PC-9 (cell line): Measurements from ENCODE around the gene POLR3C. TPM values are rescaled to one million over a fixed set of nuclear protein-coding genes. Genes with fewer than 3 reads are reported as not detected.

ENCODE experiments used
- BruUV-seq: library from RNA; stranded (reverse); fragments of 400-500 nt; replicated peaks from 2 replicates; lab custom pipeline; 2021; lab: Mats Ljungman, UMichigan
- CTCF ChIA-PET: fragments of 300-600 bp; sonication (Branson Sonifier 250); formaldehyde crosslinking; loops from one replicate; lab custom pipeline; 2022; ENCODE audit warnings: antibody characterized with exemption; lab: Charles Lee
- POLR2A ChIA-PET: fragments of 300-600 bp; sonication (Branson Sonifier 250); formaldehyde crosslinking; loops from one replicate; lab custom pipeline; 2022; ENCODE audit warnings: antibody characterized with exemption; ENCODE audit not compliant: unreplicated experiment; lab: Charles Lee
- DNase-seq, 2 experiments: peaks; one replicate each; pipeline versions ENCODE4 v3.0.0 to v3.0.0-alpha.2; 2015 to 2022; ENCODE audit warnings: mixed read lengths in 1 of 2
- H2AFZ ChIP-seq: fragments of 200-600 bp; sonication (generic); 2 replicates; pipeline ENCODE4 v1.8.1; 2017; ENCODE audit warnings: antibody characterized with exemption
- H3F3A ChIP-seq: fragments of 200-600 bp; sonication (generic); 2 replicates; pipeline ENCODE4 v1.8.1; 2017; ENCODE audit warnings: antibody characterized with exemption, mild to moderate bottlenecking, low read depth; ENCODE audit not compliant: insufficient read depth
- H3K27ac ChIP-seq: fragments of 200-600 bp; sonication (generic); 2 replicates; pipeline ENCODE4 v1.6.1; 2016; ENCODE audit warnings: mixed run types
- H3K27me3 ChIP-seq: fragments of 200-600 bp; sonication (generic); 2 replicates; pipeline ENCODE4 v1.6.1; 2016; ENCODE audit warnings: low read depth, mixed run types; ENCODE audit not compliant: insufficient read depth
- H3K36me3 ChIP-seq: fragments of 200-600 bp; sonication (generic); 2 replicates; pipeline ENCODE4 v1.6.1; 2016; ENCODE audit warnings: low read depth, mixed run types
- H3K4me1 ChIP-seq: fragments of 200-600 bp; sonication (generic); replicated peaks from 2 replicates; pipeline ENCODE4 v1.6.1; 2016; ENCODE audit warnings: mixed run types; ENCODE audit not compliant: insufficient read depth
- H3K4me2 ChIP-seq: fragments of 200-600 bp; sonication (generic); 2 replicates; pipeline ENCODE4 v1.6.1; 2017; ENCODE audit warnings: mixed run types
- H3K4me3 ChIP-seq: fragments of 200-600 bp; sonication (generic); 2 replicates; pipeline ENCODE4 v1.6.1; 2016; ENCODE audit warnings: mixed run types
- H3K79me2 ChIP-seq: fragments of 200-600 bp; sonication (generic); 2 replicates; pipeline ENCODE4 v1.6.1; 2017; ENCODE audit warnings: low read depth, mixed run types
- H3K9me2 ChIP-seq: fragments of 200-600 bp; sonication (generic); 2 replicates; pipeline ENCODE4 v1.8.1; 2017; ENCODE audit warnings: mild to moderate bottlenecking; ENCODE audit not compliant: insufficient read depth
- H3K9me3 ChIP-seq: fragments of 200-600 bp; sonication (generic); 2 replicates; pipeline ENCODE4 v1.8.1; 2016; ENCODE audit warnings: low read depth; ENCODE audit not compliant: insufficient read depth
- H4K20me1 ChIP-seq: fragments of 200-600 bp; sonication (generic); 2 replicates; pipeline ENCODE4 v1.8.1; 2017; ENCODE audit not compliant: insufficient read depth
- CTCF ChIP-seq: fragments of 200-600 bp; sonication (generic); conservative IDR thresholded peaks from 2 replicates; pipeline ENCODE4 v1.6.1; 2017; ENCODE audit warnings: mixed run types, antibody characterized with exemption, mild to moderate bottlenecking, moderate library complexity
- EZH2 ChIP-seq: fragments of 200-600 bp; sonication (generic); IDR thresholded peaks from 2 replicates; pipeline ENCODE4 v1.8.0; 2017; ENCODE audit warnings: antibody characterized with exemption, low read depth
- intact Hi-C: fragments of 100-400 bp; cut with micrococcal nuclease; formaldehyde crosslinking; loops from one replicate; pipeline ENCODE4 v1.10.0; 2022; ENCODE audit not compliant: unreplicated experiment
- total RNA-seq: library from RNA; stranded (reverse); gene quantifications from 2 replicates; pipeline ENCODE4 v1.2.3, GENCODE V29; 2021

The POLR3C gene
- total RNA-seq, 1 experiment from 2014 or later = 21.2 TPM

GRCh38 chr1:145885738-145886287, 61.8 kb downstream of the POLR3C start, which contains the start of gene ANKRD35:
Gene ANKRD35 (minus strand): TSS chr1:145885866. CDS start chr1:145885758, 108 bp downstream.
- CTCF ChIA-PET = no interaction called here
- Histone ChIP-seq H3K4me3 (peak within 1 kb of the TSS; percentile 58), H4K20me1 (no peaks in the 10 kb centered on the region), H3K36me3 (no peaks in the 10 kb centered on the region), H3K27ac (no peak within 1 kb of the TSS), H3K79me2 (no peaks in the 10 kb centered on the region), H2AFZ (peak within 1 kb of the TSS; percentile 91), H3F3A (peaks cover 14% of the 10 kb centered on the region), H3K4me1 (peaks cover 32% of the 10 kb centered on the region), H3K9me3 (no peaks in the 10 kb centered on the region), H3K9me2 (no peaks in the 10 kb centered on the region), H3K27me3 (no peaks in the 10 kb centered on the region), H3K4me2 (peak within 1 kb of the TSS; percentile 89)
- DNase-seq = peak; percentile 59 to 71
- TF ChIP-seq EZH2 (no peak), CTCF (no peak)
- POLR2A ChIA-PET = no interaction called here
- BruUV-seq = no TSS peak
- intact Hi-C loops = no loop called here

- Histone ChIP-seq H3K79me2 (no peaks in the 10 kb centered on the region), H4K20me1 (no peaks in the 10 kb centered on the region), H3K27me3 (no peaks in the 10 kb centered on the region), H3K36me3 (no peaks in the 10 kb centered on the region), H3K4me2 (peak overlapping the region; percentile 89), H2AFZ (no peak overlapping the region), H3K4me1 (peaks cover 37% of the 10 kb centered on the region), H3F3A (peaks cover 19% of the 10 kb centered on the region), H3K27ac (no peak overlapping the region), H3K9me3 (no peaks in the 10 kb centered on the region), H3K4me3 (peak overlapping the region; percentile 58; the same call in 1 of the 2 replicates), H3K9me2 (no peaks in the 10 kb centered on the region)
- intact Hi-C loops = no loop called here
- CTCF ChIA-PET = no interaction called here
- no peak for DNase-seq
- no TSS peak for BruUV-seq
- TF ChIP-seq EZH2 = no peak
- TF ChIP-seq CTCF = no peak
- POLR2A ChIA-PET = no interaction called here
Measured at GRCh38 chr1:145886390-145886789, 62.4 kb downstream of the POLR3C start.

- peaks cover 41% of the 10 kb centered on the region for H3K4me1 ChIP-seq
- no TSS peak for BruUV-seq
- intact Hi-C loops = no loop called here
Measured at GRCh38 chr1:145886816-145887215, 62.8 kb downstream of the POLR3C start.

More at GRCh38 chr1:145886816-145887215, 62.8 kb downstream of the POLR3C start:
- no peak overlapping the region for H3K4me3 ChIP-seq
- no peaks in the 10 kb centered on the region for H3K79me2 ChIP-seq
- H3F3A ChIP-seq = peaks cover 23% of the 10 kb centered on the region
- H3K9me2 ChIP-seq = no peaks in the 10 kb centered on the region
- POLR2A ChIA-PET = no interaction called here
- H2AFZ ChIP-seq = no peak overlapping the region
- no peaks in the 10 kb centered on the region for H4K20me1 ChIP-seq
- no peaks in the 10 kb centered on the region for H3K36me3 ChIP-seq
- CTCF ChIA-PET = no interaction called here
- H3K9me3 ChIP-seq = no peaks in the 10 kb centered on the region
- H3K4me2 ChIP-seq = no peak overlapping the region
- no peak overlapping the region for H3K27ac ChIP-seq
- TF ChIP-seq EZH2 = no peak
- no peak for TF ChIP-seq CTCF
- DNase-seq = no peak
- no peaks in the 10 kb centered on the region for H3K27me3 ChIP-seq
